ENCODE results near the gene NFIC.

Gene NFIC

GRCh38 chr19:3482507-3483225 is 116.3 kb downstream of the NFIC start:
- no peak overlapping the region for H3K4me3 ChIP-seq (ENCODE audit: low read length, poor library complexity, severe bottlenecking)
- peaks cover 21% of the 10 kb centered on the region for H3K79me2 ChIP-seq (ENCODE audit: insufficient read depth, low read length)
- no peaks in the 10 kb centered on the region for H3K27me3 ChIP-seq (ENCODE audit: insufficient read depth, low read length, poor library complexity, severe bottlenecking)
- no peaks in the 10 kb centered on the region for H4K20me1 ChIP-seq (ENCODE audit: insufficient read depth, low read length, poor library complexity, severe bottlenecking)
- H3K9me2 ChIP-seq (replicated peaks; ENCODE audit: low read depth, low read length): no peaks in the 10 kb centered on the region
- TF ChIP-seq, protein P1, sequence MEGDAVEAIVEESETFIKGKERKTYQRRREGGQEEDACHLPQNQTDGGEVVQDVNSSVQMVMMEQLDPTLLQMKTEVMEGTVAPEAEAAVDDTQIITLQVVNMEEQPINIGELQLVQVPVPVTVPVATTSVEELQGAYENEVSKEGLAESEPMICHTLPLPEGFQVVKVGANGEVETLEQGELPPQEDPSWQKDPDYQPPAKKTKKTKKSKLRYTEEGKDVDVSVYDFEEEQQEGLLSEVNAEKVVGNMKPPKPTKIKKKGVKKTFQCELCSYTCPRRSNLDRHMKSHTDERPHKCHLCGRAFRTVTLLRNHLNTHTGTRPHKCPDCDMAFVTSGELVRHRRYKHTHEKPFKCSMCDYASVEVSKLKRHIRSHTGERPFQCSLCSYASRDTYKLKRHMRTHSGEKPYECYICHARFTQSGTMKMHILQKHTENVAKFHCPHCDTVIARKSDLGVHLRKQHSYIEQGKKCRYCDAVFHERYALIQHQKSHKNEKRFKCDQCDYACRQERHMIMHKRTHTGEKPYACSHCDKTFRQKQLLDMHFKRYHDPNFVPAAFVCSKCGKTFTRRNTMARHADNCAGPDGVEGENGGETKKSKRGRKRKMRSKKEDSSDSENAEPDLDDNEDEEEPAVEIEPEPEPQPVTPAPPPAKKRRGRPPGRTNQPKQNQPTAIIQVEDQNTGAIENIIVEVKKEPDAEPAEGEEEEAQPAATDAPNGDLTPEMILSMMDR (conservative IDR thresholded peaks at IDR 0.05; ENCODE audit: low read length): no peak
- no peak for TF ChIP-seq EZH2phosphoT487 (IDR thresholded peaks at IDR 0.05; ENCODE audit: borderline replicate concordance)
- H3F3A ChIP-seq (ENCODE audit: low read depth): no peaks in the 10 kb centered on the region
- H3K9ac ChIP-seq (ENCODE audit: low read depth, low read length, poor library complexity, severe bottlenecking): no peak overlapping the region
- H3K9me3 ChIP-seq (ENCODE audit: insufficient read depth, low read depth, low read length): no peaks in the 10 kb centered on the region
- peaks cover 26% of the 10 kb centered on the region for H3K4me1 ChIP-seq (ENCODE audit: insufficient read depth, low read length, poor library complexity, severe bottlenecking)
- no peak overlapping the region for H2AFZ ChIP-seq (ENCODE audit: low read length)
- H3K36me3 ChIP-seq (ENCODE audit: insufficient read depth, low read length): no peaks in the 10 kb centered on the region; the same call in 1 of the 2 replicates
- no peak overlapping the region for H3K4me2 ChIP-seq (ENCODE audit: low read depth, low read length, poor library complexity, severe bottlenecking)

- Histone ChIP-seq H3K36me3 (ENCODE audit: insufficient read depth, low read length) (no peaks in the 10 kb centered on the region; the same call in 1 of the 2 replicates), H3K9ac (ENCODE audit: low read depth, low read length, poor library complexity, severe bottlenecking) (no peak within 1 kb of the TSS), H3K4me3 (ENCODE audit: low read length, poor library complexity, severe bottlenecking) (no peak within 1 kb of the TSS), H2AFZ (ENCODE audit: low read length) (no peak within 1 kb of the TSS), H3K9me2 (replicated peaks; ENCODE audit: low read depth, low read length) (no peaks in the 10 kb centered on the region), H3K4me2 (ENCODE audit: low read depth, low read length, poor library complexity, severe bottlenecking) (no peak within 1 kb of the TSS), H3K4me1 (ENCODE audit: insufficient read depth, low read length, poor library complexity, severe bottlenecking) (peaks cover 25% of the 10 kb centered on the region), H3K27me3 (ENCODE audit: insufficient read depth, low read length, poor library complexity, severe bottlenecking) (no peaks in the 10 kb centered on the region), H4K20me1 (ENCODE audit: insufficient read depth, low read length, poor library complexity, severe bottlenecking) (no peaks in the 10 kb centered on the region), H3K79me2 (ENCODE audit: insufficient read depth, low read length) (peaks cover 15% of the 10 kb centered on the region), H3K9me3 (ENCODE audit: insufficient read depth, low read depth, low read length) (no peaks in the 10 kb centered on the region), H3F3A (ENCODE audit: low read depth) (no peaks in the 10 kb centered on the region)
- no peak for TF ChIP-seq EZH2phosphoT487 (IDR thresholded peaks at IDR 0.05; ENCODE audit: borderline replicate concordance)
- TF ChIP-seq, protein P1 (conservative IDR thresholded peaks at IDR 0.05; ENCODE audit: low read length): no peak
These were observed 116.8 kb downstream of the NFIC start, which contains the start of gene SMIM44 for GRCh38 chr19:3483226-3483628. Gene SMIM44 (minus strand): TSS chr19:3483441. CDS start chr19:3483403, 38 bp downstream.

- Histone ChIP-seq H3K4me2 (ENCODE audit: low read depth, low read length, poor library complexity, severe bottlenecking) (no peak overlapping the region), H3K9me3 (ENCODE audit: insufficient read depth, low read depth, low read length) (no peaks in the 10 kb centered on the region), H3K79me2 (ENCODE audit: insufficient read depth, low read length) (no peaks in the 10 kb centered on the region), H3K4me3 (ENCODE audit: low read length, poor library complexity, severe bottlenecking) (no peak overlapping the region), H3K4me1 (ENCODE audit: insufficient read depth, low read length, poor library complexity, severe bottlenecking) (no peaks in the 10 kb centered on the region), H3K36me3 (ENCODE audit: insufficient read depth, low read length) (peaks cover 5% of the 10 kb centered on the region; the same call in 1 of the 2 replicates), H4K20me1 (ENCODE audit: insufficient read depth, low read length, poor library complexity, severe bottlenecking) (no peaks in the 10 kb centered on the region), H2AFZ (ENCODE audit: low read length) (no peak overlapping the region), H3F3A (ENCODE audit: low read depth) (no peaks in the 10 kb centered on the region), H3K27me3 (ENCODE audit: insufficient read depth, low read length, poor library complexity, severe bottlenecking) (no peaks in the 10 kb centered on the region), H3K9ac (ENCODE audit: low read depth, low read length, poor library complexity, severe bottlenecking) (no peak overlapping the region), H3K9me2 (replicated peaks; ENCODE audit: low read depth, low read length) (no peaks in the 10 kb centered on the region)
- TF ChIP-seq, protein P1 (conservative IDR thresholded peaks at IDR 0.05; ENCODE audit: low read length): no peak
- TF ChIP-seq EZH2phosphoT487 (IDR thresholded peaks at IDR 0.05; ENCODE audit: borderline replicate concordance): no peak
These were observed 125.2 kb downstream of the NFIC start for GRCh38 chr19:3491396-3492119.

All from Loucy (cell line).